ENCODE measurements around the gene AKR1B15. TPM values are rescaled to one million over a fixed set of nuclear protein-coding genes. Genes with fewer than 3 reads are reported as not detected.

Gene AKR1B15
- total RNA-seq, 2 experiments from 2014 or later = not detected

- peak; percentile 22 for ATAC-seq
- H3K27ac Mint-ChIP-seq = no peak overlapping the region
Measured at GRCh38 chr7:134546955-134547354, 2.0 kb upstream of the AKR1B15 start.

GRCh38 chr7:134547397-134548054 lies 1.4 kb upstream of the AKR1B15 start:
- POLR2A ChIA-PET = no interaction called here
- peak; percentile 74 for TF ChIP-seq CTCF (IDR thresholded peaks at IDR 0.05)
- H3K4me3 Mint-ChIP-seq = no peak overlapping the region
- H3K27me3 Mint-ChIP-seq = peaks cover 16% of the 10 kb centered on the region
- no peaks in the 10 kb centered on the region for H3K36me3 Mint-ChIP-seq (ENCODE audit: low read depth)
- intact Hi-C loops (cut with micrococcal nuclease) = loop anchor here (2.0 kb wide), 1 partner anchor 115 kb away; no protein-coding TSS in a partner anchor
- CTCF ChIA-PET = interaction anchor here (0.6 to 3.3 kb wide), 27 partner anchors 8 to 276 kb away, joined by 3 to 41 read pairs (median 3); no protein-coding TSS in a partner anchor
- H3K4me1 Mint-ChIP-seq (ENCODE audit: low read depth) = no peaks in the 10 kb centered on the region
- H3K27ac Mint-ChIP-seq = no peak overlapping the region
- no peaks in the 10 kb centered on the region for H3K9me3 Mint-ChIP-seq
- ATAC-seq (peak; percentile 83), DNase-seq (peak; percentile 80)

More at GRCh38 chr7:134546955-134547354, 2.0 kb upstream of the AKR1B15 start:
- Mint-ChIP-seq H3K27me3 (peaks cover 16% of the 10 kb centered on the region), H3K9me3 (no peaks in the 10 kb centered on the region), H3K36me3 (ENCODE audit: low read depth) (no peaks in the 10 kb centered on the region), H3K4me3 (no peak overlapping the region), H3K4me1 (ENCODE audit: low read depth) (no peaks in the 10 kb centered on the region)
- ChIA-PET POLR2A (no interaction called here), CTCF (interaction anchor here (0.6 to 3.3 kb wide), 18 partner anchors 8 to 276 kb away, joined by 3 to 41 read pairs (median 4); no protein-coding TSS in a partner anchor)
- no peak for DNase-seq
- intact Hi-C loops (cut with micrococcal nuclease) = loop anchor here (2.0 kb wide), 1 partner anchor 114 kb away; no protein-coding TSS in a partner anchor
- no peak for TF ChIP-seq CTCF (IDR thresholded peaks at IDR 0.05)

DNA sequence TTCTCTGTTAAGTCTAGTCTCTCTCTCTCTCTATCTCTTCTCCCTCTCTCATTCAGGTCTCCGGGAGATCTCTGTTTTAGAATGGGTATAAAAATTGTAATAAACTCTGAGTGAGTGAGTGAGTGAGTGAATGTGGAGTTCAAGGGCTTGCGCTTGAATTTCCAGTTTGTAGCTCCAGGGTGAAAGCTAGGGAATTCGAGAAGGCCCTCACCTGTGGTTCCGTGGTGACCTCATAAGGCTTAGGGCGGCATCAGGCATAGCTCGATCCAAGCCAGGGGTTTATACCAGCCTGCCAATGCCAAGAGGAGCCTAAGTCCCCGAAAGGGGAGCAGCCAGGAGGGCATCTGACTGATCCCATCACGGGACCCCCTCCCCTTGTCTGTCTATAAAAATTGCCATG lies 456 bp downstream of the AKR1B15 start:
- CTCF ChIA-PET = interaction anchor here (1.2 to 3.3 kb wide), 6 partner anchors 10 to 119 kb away, joined by 4 to 41 read pairs (median 8); no protein-coding TSS in a partner anchor
- DNase-seq (no peak), ATAC-seq (no peak)
- Mint-ChIP-seq H3K9me3 (no peaks in the 10 kb centered on the region), H3K4me3 (no peak overlapping the region), H3K27me3 (peaks cover 16% of the 10 kb centered on the region), H3K36me3 (ENCODE audit: low read depth) (no peaks in the 10 kb centered on the region), H3K27ac (no peak overlapping the region), H3K4me1 (ENCODE audit: low read depth) (no peaks in the 10 kb centered on the region)
- TF ChIP-seq CTCF (IDR thresholded peaks at IDR 0.05) = no peak
- intact Hi-C loops (cut with micrococcal nuclease) = no loop called here
- POLR2A ChIA-PET = no interaction called here

DNA sequence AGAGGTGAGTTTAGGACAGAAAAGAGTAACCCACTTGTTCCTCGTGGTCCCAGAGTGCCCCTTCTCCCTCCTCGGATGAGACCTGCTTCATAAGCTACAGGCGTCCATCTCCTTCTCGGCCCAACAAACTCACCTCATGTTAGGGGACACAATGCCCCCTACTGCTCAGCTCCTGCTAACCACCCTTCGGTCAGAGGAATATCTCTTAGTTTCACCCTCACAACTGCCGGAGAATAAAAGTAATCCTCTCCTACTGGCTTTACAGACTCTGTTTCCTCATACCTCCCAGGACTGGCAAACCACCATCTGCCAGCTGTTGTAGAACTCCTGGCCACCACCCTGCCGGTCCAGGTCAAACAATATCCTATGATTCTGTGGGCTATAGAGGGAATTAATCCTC lies 3.2 kb downstream of the AKR1B15 start:
- intact Hi-C loops (cut with micrococcal nuclease) = no loop called here
- Mint-ChIP-seq H3K4me3 (no peak overlapping the region), H3K27ac (no peak overlapping the region), H3K4me1 (ENCODE audit: low read depth) (no peaks in the 10 kb centered on the region), H3K27me3 (peaks cover 5% of the 10 kb centered on the region), H3K36me3 (ENCODE audit: low read depth) (no peaks in the 10 kb centered on the region), H3K9me3 (no peaks in the 10 kb centered on the region)
- no peak for DNase-seq
- ATAC-seq = no peak
- ChIA-PET POLR2A (no interaction called here), CTCF (interaction anchor here (1.3 to 1.6 kb wide), 2 partner anchors 38 to 54 kb away, joined by 4 read pairs; no protein-coding TSS in a partner anchor)
- no peak for TF ChIP-seq CTCF (IDR thresholded peaks at IDR 0.05)

DNA sequence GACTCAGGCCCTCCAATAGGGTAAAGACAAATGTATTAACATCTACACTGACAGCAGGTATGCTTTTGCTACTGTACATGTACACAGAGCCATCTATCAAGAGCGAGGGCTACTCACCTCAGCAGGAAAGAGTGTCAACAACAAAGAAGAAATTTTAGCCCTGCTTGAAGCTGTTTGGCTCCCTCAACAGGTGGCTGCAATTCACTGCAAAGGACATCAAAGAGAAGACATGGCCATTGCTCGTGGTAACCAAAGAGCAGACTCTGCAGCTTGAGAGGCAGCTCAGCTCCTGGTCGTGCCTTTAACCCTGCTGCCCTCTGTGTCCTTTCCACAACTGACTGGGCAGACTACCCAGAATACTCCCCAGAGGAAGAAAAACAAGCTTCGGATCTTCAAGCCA lies 5.1 kb downstream of the AKR1B15 start:
- intact Hi-C loops (cut with micrococcal nuclease) = no loop called here
- H3K36me3 Mint-ChIP-seq (ENCODE audit: low read depth) = no peaks in the 10 kb centered on the region

More for the DNA sequence above, 5.1 kb downstream of the AKR1B15 start:
- DNase-seq (no peak), ATAC-seq (no peak)
- no peaks in the 10 kb centered on the region for H3K4me1 Mint-ChIP-seq (ENCODE audit: low read depth)
- POLR2A ChIA-PET = no interaction called here
- CTCF ChIA-PET = interaction anchor here (1.1 to 2.0 kb wide), 2 partner anchors 40 to 121 kb away, joined by 4 to 6 read pairs; no protein-coding TSS in a partner anchor
- H3K4me3 Mint-ChIP-seq = no peak overlapping the region
- no peak for TF ChIP-seq CTCF (IDR thresholded peaks at IDR 0.05)
- H3K27ac Mint-ChIP-seq = no peak overlapping the region
- H3K27me3 Mint-ChIP-seq = peaks cover 4% of the 10 kb centered on the region
- no peaks in the 10 kb centered on the region for H3K9me3 Mint-ChIP-seq
